ENCODE data around the gene HEXD.

- no peak for TF ChIP-seq EZH2 (IDR thresholded peaks at IDR 0.05)
- TF ChIP-seq POLR2AphosphoS5 (IDR thresholded peaks at IDR 0.05; ENCODE audit: borderline replicate concordance, low read depth, low read length), result no peak
These were observed 21.3 kb upstream of the HEXD start for GRCh38 chr17:82396601-82397435.

Measured in SK-N-MC (cell line).